IMR-90 (cell line): ENCODE measurements around the gene PTPRN2. TPM values are rescaled to one million over a fixed set of nuclear protein-coding genes. Genes with fewer than 3 reads are reported as not detected.

ENCODE experiments used
- ATAC-seq: fragments of 200-7000 bp; cut with Tn5 transposase; 2 replicates; pipeline ENCODE4 v1.9.1; 2020; ENCODE audit warnings: low read depth, mild to moderate bottlenecking, moderate library complexity
- BruUV-seq: library from RNA; stranded (reverse); fragments of 400-500 nt; replicated peaks from 2 replicates; lab custom pipeline; 2021; lab: Mats Ljungman, UMichigan
- CTCF ChIA-PET: fragments of 300-600 bp; formaldehyde crosslinking; extraction: SDS; loops from one replicate; lab custom pipeline; 2021; ENCODE audit warnings: antibody characterized with exemption; lab: Yijun Ruan, JAX
- POLR2A ChIA-PET: fragments of 300-600 bp; sonication (Branson Sonifier 250); formaldehyde crosslinking; loops from one replicate; lab custom pipeline; 2022; ENCODE audit warnings: antibody characterized with exemption; ENCODE audit not compliant: unreplicated experiment; lab: Charles Lee
- DNase-seq: peaks from one replicate; pipeline ENCODE4 v3.0.0; 2013
- H2AFZ ChIP-seq: replicated peaks from 2 replicates; pipeline ENCODE3; 2013; ENCODE audit warnings: low read length, mild to moderate bottlenecking; ENCODE audit not compliant: poor library complexity
- H2AK5ac ChIP-seq: 2 replicates; pipeline ENCODE4 v1.6.1; 2013; ENCODE audit warnings: low read depth, low read length, inconsistent platforms
- H2AK9ac ChIP-seq: replicated peaks from 2 replicates; pipeline ENCODE3; 2013; ENCODE audit warnings: mild to moderate bottlenecking, low read depth, low read length, moderate library complexity; ENCODE audit not compliant: poor library complexity
- H2BK120ac ChIP-seq: 2 replicates; pipeline ENCODE4 v1.6.1; 2013; ENCODE audit warnings: low read depth, low read length, inconsistent platforms
- H2BK15ac ChIP-seq: 3 replicates; pipeline ENCODE4 v1.6.1; 2013; ENCODE audit warnings: low read depth, low read length, inconsistent platforms
- H2BK20ac ChIP-seq: 2 replicates; pipeline ENCODE4 v1.6.1; 2013; ENCODE audit warnings: low read depth, mild to moderate bottlenecking, inconsistent platforms, low read length, moderate library complexity
- H2BK5ac ChIP-seq: 2 replicates; pipeline ENCODE4 v1.6.1; 2013; ENCODE audit warnings: mild to moderate bottlenecking, low read depth, low read length, inconsistent platforms; ENCODE audit not compliant: poor library complexity, severe bottlenecking
- H3K14ac ChIP-seq: replicated peaks from 2 replicates; pipeline ENCODE4 v1.6.1; 2013; ENCODE audit warnings: low read depth, low read length, inconsistent platforms
- H3K18ac ChIP-seq: 2 replicates; pipeline ENCODE4 v1.6.1; 2013; ENCODE audit warnings: low read depth, low read length, control low read depth
- H3K23ac ChIP-seq: 2 replicates; pipeline ENCODE4 v1.6.1; 2013; ENCODE audit warnings: low read depth, low read length, inconsistent platforms
- H3K27ac ChIP-seq: 2 replicates; pipeline ENCODE4 v1.5.1; 2013; ENCODE audit warnings: mild to moderate bottlenecking, control low read depth, low read length; ENCODE audit not compliant: insufficient read depth
- H3K27me3 ChIP-seq: 2 replicates; pipeline ENCODE4 v1.6.1; 2013; ENCODE audit warnings: low read length; ENCODE audit not compliant: control insufficient read depth, insufficient read depth
- H3K36me3 ChIP-seq: 2 replicates; pipeline ENCODE4 v1.6.1; 2013; ENCODE audit warnings: low read length, mixed read lengths; ENCODE audit not compliant: control insufficient read depth, insufficient read depth
- H3K4ac ChIP-seq: 2 replicates; pipeline ENCODE4 v1.6.1; 2013; ENCODE audit warnings: low read depth, low read length, inconsistent platforms
- H3K4me1 ChIP-seq: 2 replicates; pipeline ENCODE4 v1.6.1; 2013; ENCODE audit warnings: low read length, mixed read lengths; ENCODE audit not compliant: control insufficient read depth, insufficient read depth
- H3K4me2 ChIP-seq: 2 replicates; pipeline ENCODE4 v1.6.1; 2013; ENCODE audit warnings: low read depth, mild to moderate bottlenecking, control low read depth, low read length, moderate library complexity
- H3K4me3 ChIP-seq: 2 replicates; pipeline ENCODE4 v1.5.1; 2013; ENCODE audit warnings: low read depth, mild to moderate bottlenecking, control low read depth, low read length, moderate library complexity; ENCODE audit not compliant: insufficient read depth
- H3K56ac ChIP-seq: 2 replicates; pipeline ENCODE4 v1.6.1; 2013; ENCODE audit warnings: low read length, inconsistent platforms; ENCODE audit not compliant: insufficient read depth; ENCODE audit errors: extremely low read depth
- H3K79me1 ChIP-seq, 2 experiments: 2 replicates each; pipeline ENCODE4 v1.6.1; 2013; ENCODE audit warnings: low read length in 2 of 2, inconsistent platforms in 1 of 2, low read depth in 1 of 2
- H3K9ac ChIP-seq: 2 replicates; pipeline ENCODE4 v1.6.1; 2013; ENCODE audit warnings: low read depth, low read length, control low read depth
- H3K9me1 ChIP-seq: 2 replicates; pipeline ENCODE4 v1.6.1; 2013; ENCODE audit warnings: low read length, inconsistent platforms; ENCODE audit not compliant: insufficient read depth
- H3K9me3 ChIP-seq: 2 replicates; pipeline ENCODE4 v1.6.1; 2013; ENCODE audit warnings: low read length; ENCODE audit not compliant: control insufficient read depth, insufficient read depth
- H4K20me1 ChIP-seq: 2 replicates; pipeline ENCODE4 v1.6.1; 2013; ENCODE audit warnings: low read length, inconsistent platforms; ENCODE audit not compliant: insufficient read depth
- H4K5ac ChIP-seq: 2 replicates; pipeline ENCODE4 v1.6.1; 2013; ENCODE audit warnings: mild to moderate bottlenecking, low read depth, low read length, control low read depth
- H4K8ac ChIP-seq, 2 experiments: 2 replicates each; pipeline ENCODE4 v1.6.1; 2013; ENCODE audit warnings: low read depth in 2 of 2, low read length in 2 of 2, control low read depth in 1 of 2, inconsistent platforms in 1 of 2
- H4K91ac ChIP-seq: 2 replicates; pipeline ENCODE4 v1.6.1; 2013; ENCODE audit warnings: low read depth, low read length, inconsistent platforms; ENCODE audit not compliant: insufficient read depth
- RFX5 ChIP-seq: IDR thresholded peaks from 2 replicates; pipeline ENCODE4 v1.8.0; 2012; ENCODE audit warnings: low read depth, mild to moderate bottlenecking, low read length, moderate library complexity
- SMC3 ChIP-seq: fragments of 150-350 bp; IDR thresholded peaks from 2 replicates; pipeline ENCODE4 v1.6.1; 2016; ENCODE audit warnings: low read depth, mild to moderate bottlenecking, antibody characterized with exemption, low read length, moderate library complexity
- WGBS, 2 experiments: methylation state at CpG; one replicate each; pipeline versions ENCODE4 v1.1.5 to v1.1.7; 2013; ENCODE audit warnings: missing lambda C conversion rate in 2 of 2; ENCODE audit not compliant: insufficient read length in 1 of 2; ENCODE audit errors: extremely low coverage in 2 of 2; 5-methylcytosine and 5-hydroxymethylcytosine counted together
- dilution Hi-C: fragments of 300-500 bp; cut with HindIII; formaldehyde crosslinking; loops from one replicate; pipeline ENCODE4 v1.14.3; 2018; ENCODE audit warnings: low sequenced_read_pairs; ENCODE audit not compliant: unreplicated experiment
- in situ Hi-C: fragments of 300-500 bp; cut with MboI; formaldehyde crosslinking; loops from 3 replicates; pipeline ENCODE4 v1.14.3; 2019; ENCODE audit warnings: low sequenced_read_pairs, inconsistent platforms, mixed read lengths
- intact Hi-C: fragments of 100-400 bp; cut with micrococcal nuclease; formaldehyde crosslinking; loops from 2 replicates; pipeline ENCODE4 v1.10.0; 2022
- polyA plus RNA-seq, 3 experiments: library from polyadenylated mRNA; depleted of rRNA; stranded (reverse); fragments of >200 nt; gene quantifications; 2 replicates each; pipeline ENCODE4 v1.2.3, GENCODE V29; 2012; ENCODE audit warnings: low replicate concordance in 1 of 3
- total RNA-seq: library from RNA; depleted of rRNA; stranded (reverse); fragments of >200 nt; gene quantifications from 2 replicates; pipeline ENCODE4 v1.2.3, GENCODE V29; 2012
- TF ChIP-seq, protein P1 (sequence below): fragments of 150-350 bp; IDR thresholded peaks from 2 replicates; pipeline ENCODE4 v1.6.1; 2017; ENCODE audit warnings: mild to moderate bottlenecking, antibody characterized with exemption, low read length, low read depth
- TF ChIP-seq, protein P2 (sequence below): fragments of 150-350 bp; IDR thresholded peaks from 2 replicates; pipeline ENCODE4 v1.6.1; 2016; ENCODE audit warnings: low read depth, mild to moderate bottlenecking, low read length, moderate library complexity, borderline replicate concordance

The PTPRN2 gene
- total and polyA plus RNA-seq, 2 of the 4 experiments (the other 2 are of a cell fraction), result 0.03 TPM; not detected in 1

DNA sequence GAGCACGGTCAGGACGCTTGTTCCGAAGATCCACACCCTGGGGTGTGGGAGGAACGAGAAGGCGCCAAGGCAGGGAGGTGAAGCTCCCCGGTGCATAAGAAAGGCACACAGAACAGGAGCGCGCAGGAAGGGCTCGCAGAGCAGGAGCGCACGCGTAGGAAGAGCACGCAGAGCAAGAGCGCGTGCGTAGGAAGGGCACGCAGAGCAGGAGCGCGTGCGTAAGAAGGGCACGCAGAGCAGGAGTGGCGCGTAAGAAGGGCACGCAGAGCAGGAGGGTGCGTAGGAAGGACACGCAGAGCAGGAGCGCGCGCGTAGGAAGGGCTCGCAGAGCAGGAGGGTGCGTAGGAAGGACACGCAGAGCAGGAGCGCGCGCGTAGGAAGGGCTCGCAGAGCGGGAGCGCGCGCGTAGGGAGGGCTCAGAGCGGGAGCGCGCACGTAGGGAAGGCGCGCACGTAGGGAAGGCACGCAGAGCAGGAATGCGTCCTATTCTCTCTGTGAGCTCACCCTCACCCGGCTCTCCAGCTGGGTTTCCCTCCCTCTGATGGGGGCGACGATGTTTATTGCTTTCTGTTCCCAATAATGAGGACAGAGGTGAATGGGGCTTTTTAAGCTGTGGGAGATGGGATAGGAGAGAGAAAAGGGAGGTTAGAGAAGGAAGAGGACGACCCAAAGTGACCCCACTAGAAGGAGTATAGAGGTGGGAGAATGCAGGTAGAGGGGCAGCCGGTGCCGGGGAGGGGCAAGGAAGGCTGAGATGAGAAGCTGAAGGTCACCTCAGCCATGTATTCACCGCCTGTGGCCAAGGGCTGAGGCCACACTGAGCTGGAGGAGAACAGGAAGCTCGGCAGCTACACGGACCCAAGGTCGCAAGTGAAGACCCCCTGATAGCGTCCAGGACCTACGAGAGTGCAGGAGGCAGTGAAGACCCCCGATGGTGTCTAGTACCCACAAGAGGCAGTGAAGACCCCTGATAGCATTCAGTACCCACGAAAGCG lies 423.2 kb downstream of the PTPRN2 start (continued):
- TF ChIP-seq, protein P1, sequence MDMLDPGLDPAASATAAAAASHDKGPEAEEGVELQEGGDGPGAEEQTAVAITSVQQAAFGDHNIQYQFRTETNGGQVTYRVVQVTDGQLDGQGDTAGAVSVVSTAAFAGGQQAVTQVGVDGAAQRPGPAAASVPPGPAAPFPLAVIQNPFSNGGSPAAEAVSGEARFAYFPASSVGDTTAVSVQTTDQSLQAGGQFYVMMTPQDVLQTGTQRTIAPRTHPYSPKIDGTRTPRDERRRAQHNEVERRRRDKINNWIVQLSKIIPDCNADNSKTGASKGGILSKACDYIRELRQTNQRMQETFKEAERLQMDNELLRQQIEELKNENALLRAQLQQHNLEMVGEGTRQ, result no peak

DNA sequence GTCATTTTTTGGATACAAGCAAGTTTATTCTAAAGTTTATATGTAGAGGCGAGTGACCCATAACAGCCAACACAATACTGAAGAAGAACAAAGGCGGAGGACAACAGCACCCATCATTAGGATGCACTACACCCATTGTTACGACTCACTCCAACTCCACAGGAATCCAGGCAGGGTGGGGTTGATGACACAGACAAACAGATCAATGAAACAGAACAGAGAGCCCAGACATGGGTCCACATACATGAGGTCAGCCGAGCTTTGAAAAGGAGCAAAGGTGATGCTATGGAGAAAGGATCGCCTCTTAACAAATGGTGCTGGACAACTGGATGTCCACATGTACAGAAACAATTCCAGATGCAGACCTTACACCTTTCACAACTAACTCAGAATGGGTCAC lies 426.4 kb downstream of the PTPRN2 start:
- H3K36me3 ChIP-seq, result no peaks in the 10 kb centered on the region
- H3K14ac ChIP-seq, result no peak overlapping the region
- no peak overlapping the region for H2BK15ac ChIP-seq
- TF ChIP-seq, protein P2, sequence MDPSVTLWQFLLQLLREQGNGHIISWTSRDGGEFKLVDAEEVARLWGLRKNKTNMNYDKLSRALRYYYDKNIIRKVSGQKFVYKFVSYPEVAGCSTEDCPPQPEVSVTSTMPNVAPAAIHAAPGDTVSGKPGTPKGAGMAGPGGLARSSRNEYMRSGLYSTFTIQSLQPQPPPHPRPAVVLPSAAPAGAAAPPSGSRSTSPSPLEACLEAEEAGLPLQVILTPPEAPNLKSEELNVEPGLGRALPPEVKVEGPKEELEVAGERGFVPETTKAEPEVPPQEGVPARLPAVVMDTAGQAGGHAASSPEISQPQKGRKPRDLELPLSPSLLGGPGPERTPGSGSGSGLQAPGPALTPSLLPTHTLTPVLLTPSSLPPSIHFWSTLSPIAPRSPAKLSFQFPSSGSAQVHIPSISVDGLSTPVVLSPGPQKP, result no peak
- TF ChIP-seq SMC3 (no peak), RFX5 (no peak)
- no peak overlapping the region for H3K27ac ChIP-seq
- no peak overlapping the region for H2BK5ac ChIP-seq
- POLR2A ChIA-PET, result no interaction called here
- no peaks in the 10 kb centered on the region for H3K27me3 ChIP-seq
- no peak overlapping the region for H4K5ac ChIP-seq
- H2AK5ac ChIP-seq, result no peak overlapping the region
- no peak overlapping the region for H3K23ac ChIP-seq
- H3K4me3 ChIP-seq, result no peak overlapping the region
- in situ Hi-C loops (no loop called here), intact Hi-C loops (no loop called here), dilution Hi-C loops (no loop called here)
- H3K79me1 ChIP-seq, result no peaks in the 10 kb centered on the region
- BruUV-seq, result no TSS peak
- DNase-seq (no peak), ATAC-seq (no peak)
- H3K4ac ChIP-seq, result no peak overlapping the region
- H3K9me3 ChIP-seq, result peaks cover 49% of the 10 kb centered on the region
- no peak overlapping the region for H3K4me2 ChIP-seq
- H2BK20ac ChIP-seq, result no peak overlapping the region
- H4K20me1 ChIP-seq, result no peaks in the 10 kb centered on the region
- no peak overlapping the region for H2BK120ac ChIP-seq
- H2AFZ ChIP-seq, result no peak overlapping the region
- no peak overlapping the region for H4K8ac ChIP-seq
- H3K56ac ChIP-seq, result no peak overlapping the region
- no peaks in the 10 kb centered on the region for H3K4me1 ChIP-seq
- H3K9ac ChIP-seq, result no peak overlapping the region
- H3K9me1 ChIP-seq, result no peaks in the 10 kb centered on the region
- CTCF ChIA-PET, result no interaction called here
- H4K91ac ChIP-seq, result no peak overlapping the region
- H3K18ac ChIP-seq, result no peak overlapping the region
- no peak overlapping the region for H2AK9ac ChIP-seq
- no CpG with 5 or more reads among the region's 5 CpGs for WGBS, 2 experiments
